Epithelial cell of proximal tubule (primary cell): Measurements from ENCODE around the gene CLEC4D. TPM values are rescaled to one million over a fixed set of nuclear protein-coding genes. Genes with fewer than 3 reads are reported as not detected.
"Not testable (repeated sequence)": the region's sequence is repeated elsewhere in the genome, so short reads cannot be mapped to it uniquely, and the experiment has no call there.

Experiments used
- DNase-seq: peaks from one replicate; pipeline ENCODE4 v3.0.0-alpha.2; 2011; ENCODE audit warnings: low read depth
- H3K4me3 ChIP-seq: 2 replicates; pipeline ENCODE4 v1.5.1; 2011; ENCODE audit warnings: low read depth, mild to moderate bottlenecking, low read length
- CTCF ChIP-seq: conservative IDR thresholded peaks from 2 replicates; pipeline ENCODE4 v1.5.1; 2012; ENCODE audit warnings: low read depth, mild to moderate bottlenecking, low read length
- total RNA-seq: library from RNA; depleted of rRNA; stranded (reverse); fragments of >200 nt; gene quantifications from 2 replicates; pipeline ENCODE4 v1.2.3, GENCODE V29; 2015

CLEC4D gene
- total RNA-seq, 1 donor from 2014 or later, result not detected

- no peak for TF ChIP-seq CTCF
- no peak for DNase-seq
- H3K4me3 ChIP-seq, result no peak overlapping the region
Observed at GRCh38 chr12:8561011-8561410, 47.7 kb downstream of the CLEC4D start.

- no peak overlapping the region for H3K4me3 ChIP-seq
- TF ChIP-seq CTCF, result peak; percentile 8
- DNase-seq, result no peak
Observed at GRCh38 chr12:8562310-8562709, 49.0 kb downstream of the CLEC4D start.

- no peak for DNase-seq
- TF ChIP-seq CTCF, result no peak
- H3K4me3 ChIP-seq, result no peak overlapping the region
Observed at GRCh38 chr12:8563356-8563755, 50.1 kb downstream of the CLEC4D start.

- DNase-seq, result no peak
- TF ChIP-seq CTCF, result no peak
- H3K4me3 ChIP-seq, result no peak overlapping the region
Observed at GRCh38 chr12:8564656-8565055, 51.4 kb downstream of the CLEC4D start.

GRCh38 chr12:8566052-8566451, 52.7 kb downstream of the CLEC4D start:
- DNase-seq, result not testable (repeated sequence)

GRCh38 chr12:8566525-8566924, 53.2 kb downstream of the CLEC4D start:
- no peak for DNase-seq
- peak; percentile 23 for TF ChIP-seq CTCF
- no peak overlapping the region for H3K4me3 ChIP-seq

More at GRCh38 chr12:8566052-8566451, 52.7 kb downstream of the CLEC4D start:
- not testable (repeated sequence) for H3K4me3 ChIP-seq

Other genes with a start within 250 kb of the CLEC4D start
- not detected in 2 replicates for gene CLEC6A, start 57.5 kb upstream of the CLEC4D start, total RNA-seq
- 6.7 and 11.3 TPM in 2 replicates for gene CLEC4E, start 27.4 kb downstream of the CLEC4D start, total RNA-seq
- gene AICDA, start 99.4 kb downstream of the CLEC4D start, total RNA-seq, result not detected in 2 replicates
- gene MFAP5, start 149.3 kb downstream of the CLEC4D start, total RNA-seq, result 0.75 and 0.94 TPM in 2 replicates
- 19.8 and 34.0 TPM in 2 replicates for gene RIMKLB, start 184.5 kb downstream of the CLEC4D start, total RNA-seq